Activated naive CD4-positive, alpha-beta T cell (primary cell): ENCODE data around the gene POU6F2.

Experiments
- DNase-seq, 4 experiments: peaks; one replicate each; lab custom pipeline; 2025; lab: John Stamatoyannopoulos, UW

Gene POU6F2

DNA sequence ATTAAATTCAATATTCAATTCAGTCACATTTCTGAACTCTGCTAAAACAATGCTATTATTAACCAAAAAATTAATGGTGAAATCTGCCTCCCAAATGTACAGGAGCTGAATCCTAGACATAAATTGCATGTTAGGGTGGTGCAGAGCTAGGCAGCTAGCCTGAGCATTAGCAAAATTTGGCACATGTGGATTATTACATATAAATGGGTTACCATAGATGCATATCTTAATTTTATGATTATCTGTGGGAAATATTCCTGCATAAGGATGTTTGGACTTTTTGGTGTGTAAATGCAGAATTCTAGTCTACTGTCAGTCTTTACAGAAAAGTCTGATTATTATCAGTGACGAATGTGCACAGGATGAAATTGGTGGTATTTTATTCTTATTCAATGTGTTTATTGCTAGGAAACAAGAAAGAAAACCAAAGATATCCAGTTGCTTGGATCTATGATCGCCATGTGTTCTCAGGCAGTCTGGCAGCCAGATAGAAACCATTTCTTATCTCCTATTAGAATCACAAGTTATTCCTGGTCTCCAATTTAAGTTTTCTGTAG lies 150.7 kb downstream of the POU6F2 start:
- DNase-seq, result no peak

DNA sequence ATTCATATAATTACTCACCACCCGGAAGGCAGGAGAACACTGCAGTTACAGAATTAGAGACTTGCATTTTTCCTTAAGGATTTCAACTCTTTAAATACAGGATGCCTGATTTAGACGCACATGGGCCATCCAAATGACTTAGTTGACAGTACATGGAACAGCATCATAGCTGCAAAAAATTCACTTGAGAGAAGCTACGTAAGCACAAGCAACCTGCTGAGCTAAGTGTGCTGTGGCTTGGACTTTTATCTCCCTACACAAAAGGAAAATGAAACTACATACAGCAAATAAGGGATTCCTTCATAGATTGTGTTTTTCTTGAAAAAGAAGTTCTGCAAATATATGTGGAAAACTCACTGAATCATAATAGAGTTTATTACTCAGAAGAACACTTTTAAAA lies 152.6 kb downstream of the POU6F2 start:
- DNase-seq, result no peak

DNA sequence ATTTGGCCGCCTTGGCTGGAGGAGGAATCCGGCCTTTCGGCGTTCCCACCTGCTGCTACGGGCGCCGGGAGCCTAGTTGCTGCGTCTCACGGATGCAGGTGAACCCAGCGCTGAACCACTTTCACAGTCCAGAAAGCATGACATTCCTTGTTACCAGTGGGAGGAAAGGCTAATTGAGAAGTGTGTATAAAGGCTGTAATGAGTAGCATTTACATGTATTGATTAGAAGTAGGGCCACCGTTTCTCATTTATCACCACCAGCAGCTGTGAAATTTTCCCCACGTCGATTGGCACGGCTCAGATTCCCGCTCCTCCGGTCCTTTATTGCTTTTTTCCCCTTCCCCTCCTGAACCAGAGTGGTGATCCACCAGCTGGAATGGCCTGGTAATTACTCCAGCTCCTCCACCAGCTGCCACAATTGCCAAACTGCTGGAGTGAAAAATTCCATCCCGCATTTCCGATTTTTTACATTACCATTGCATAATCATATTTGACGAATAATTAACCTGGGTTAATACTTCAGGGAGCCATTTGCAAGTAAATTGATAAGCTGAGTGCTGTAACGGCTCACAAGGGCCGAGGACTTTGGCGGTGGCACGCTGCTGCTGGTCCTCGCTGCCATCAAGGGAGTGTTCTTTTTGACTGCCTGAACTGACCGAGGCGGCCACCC lies 153.3 kb downstream of the POU6F2 start:
- no peak for DNase-seq

DNA sequence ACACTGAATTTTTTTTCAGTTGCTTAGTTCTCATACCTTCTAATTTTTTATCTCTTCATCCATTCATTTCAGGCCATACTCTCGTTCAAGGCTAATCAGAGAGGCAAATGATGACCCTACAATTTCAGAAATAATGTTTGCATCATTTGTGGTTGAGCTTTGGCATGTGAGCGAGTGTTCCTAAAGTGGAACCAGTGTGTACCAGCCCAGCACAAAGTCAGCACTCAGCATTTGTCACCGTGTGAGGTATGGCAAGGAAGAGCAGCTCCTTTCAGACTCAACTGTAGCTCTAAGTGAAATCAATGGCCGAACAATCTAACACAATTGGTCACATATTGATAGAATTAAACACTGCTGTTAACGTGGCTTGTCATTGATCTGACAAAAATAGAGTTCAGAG lies 154.6 kb downstream of the POU6F2 start:
- DNase-seq, result no peak

DNA sequence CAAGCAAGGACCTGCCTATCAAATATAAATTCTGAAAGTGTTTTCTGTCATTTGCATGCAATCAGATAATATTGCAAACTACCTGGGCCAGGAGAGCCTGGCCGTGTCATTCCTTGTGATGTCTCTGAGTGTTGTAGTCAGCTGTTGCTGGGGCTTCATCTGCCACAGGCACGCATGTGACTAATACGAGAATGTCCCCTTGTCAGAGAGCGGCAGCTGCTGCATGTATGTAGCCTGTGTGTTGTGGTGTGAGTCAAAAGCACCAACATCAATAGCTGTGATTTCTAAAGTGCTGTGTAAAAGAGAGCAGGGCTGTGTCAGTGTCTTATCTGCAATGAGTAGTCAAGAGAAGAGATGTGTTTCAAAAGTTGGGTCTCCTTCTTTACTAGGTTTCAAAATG lies 155.4 kb downstream of the POU6F2 start:
- no peak for DNase-seq

DNA sequence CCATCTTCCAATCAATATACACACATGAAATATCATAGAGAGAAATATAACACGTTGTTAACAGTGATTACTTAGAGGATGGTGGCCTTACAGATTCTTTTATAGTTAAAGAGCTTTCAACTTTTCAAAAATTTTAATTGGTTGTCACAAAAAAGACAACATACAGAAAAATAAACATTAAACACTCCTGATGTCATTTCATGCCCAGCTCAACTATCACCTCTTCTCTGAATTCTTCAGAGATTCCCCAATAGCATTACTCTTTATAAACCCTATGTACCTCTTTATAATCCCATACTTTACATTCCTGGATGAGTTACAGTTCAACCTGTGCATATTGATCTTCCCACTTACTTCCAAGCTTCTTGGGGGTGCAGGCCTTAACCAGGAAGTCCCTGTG lies 159.8 kb downstream of the POU6F2 start:
- DNase-seq, result no peak

DNA sequence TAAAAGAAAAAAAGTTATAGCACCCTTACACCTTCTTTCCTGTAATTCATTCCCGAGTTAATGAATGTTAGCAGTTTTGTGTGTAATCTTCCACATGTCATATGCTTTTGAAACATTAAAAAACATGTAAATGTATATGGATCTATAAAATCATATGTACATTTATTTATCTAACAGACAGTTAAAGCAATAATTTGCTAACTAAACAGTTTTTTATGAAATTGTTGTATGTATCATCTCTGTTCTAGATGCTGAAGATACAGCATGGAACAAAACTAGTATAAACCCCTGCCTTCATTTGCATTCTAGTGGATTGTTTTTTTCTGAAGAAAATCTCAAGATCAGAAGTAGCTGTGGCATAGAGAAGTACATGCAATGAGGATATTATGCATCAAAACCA lies 165.0 kb downstream of the POU6F2 start:
- no peak for DNase-seq

DNA sequence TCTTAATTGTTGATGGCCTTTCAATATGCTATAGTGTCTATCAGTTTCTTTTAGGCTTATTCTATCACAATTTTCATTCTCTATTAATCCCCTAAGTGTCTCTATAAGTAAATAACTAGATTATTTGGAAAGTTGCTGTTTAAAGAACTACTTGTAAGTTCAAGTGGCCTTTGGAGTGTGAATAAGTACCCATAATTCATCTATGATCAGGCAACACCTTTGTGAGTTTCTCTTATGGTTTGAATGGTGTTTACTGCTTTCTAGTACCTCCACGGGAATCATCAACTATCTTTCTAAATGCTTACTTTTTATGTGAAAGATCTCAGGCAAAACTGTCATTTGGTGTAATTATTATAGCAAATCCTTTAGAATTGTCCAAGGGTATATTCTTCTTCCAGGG lies 166.7 kb downstream of the POU6F2 start:
- no peak for DNase-seq

DNA sequence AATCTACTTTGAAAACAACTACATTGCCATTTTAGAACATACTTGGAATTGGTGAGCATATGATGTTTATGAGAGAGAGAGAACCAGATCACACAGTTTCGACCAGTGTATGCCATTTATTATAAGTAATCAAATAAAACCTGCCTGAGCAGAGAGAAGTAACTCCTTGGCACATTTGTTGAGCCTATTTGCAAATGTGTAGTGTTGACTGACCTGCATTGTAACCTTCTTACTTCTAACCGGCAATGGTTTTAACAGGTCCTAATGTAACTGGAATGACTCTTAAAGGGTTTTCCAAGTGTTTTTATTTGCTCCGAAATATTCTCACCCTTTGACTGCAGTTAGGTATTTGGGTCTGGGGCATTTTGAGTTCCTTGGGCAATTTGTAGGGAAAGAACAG lies 167.6 kb downstream of the POU6F2 start:
- DNase-seq, result no peak

DNA sequence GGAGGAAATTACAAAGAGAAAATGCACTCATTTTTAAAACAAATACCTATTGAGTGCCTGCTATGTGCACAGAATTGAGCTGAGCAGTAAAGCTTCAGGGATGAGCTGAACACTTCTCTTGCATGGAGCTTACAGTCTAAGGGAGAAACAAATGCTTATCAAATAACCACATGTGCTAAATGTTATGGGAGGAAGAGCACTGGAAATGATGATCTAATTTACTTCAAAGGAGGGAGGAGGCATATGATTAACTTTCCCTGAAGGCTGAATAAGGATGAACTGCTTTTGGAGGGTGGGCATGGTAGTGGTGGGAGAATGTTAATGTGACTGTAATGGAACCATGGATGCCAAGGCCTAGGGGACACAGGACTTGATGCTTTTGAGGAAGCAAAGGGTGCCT lies 168.2 kb downstream of the POU6F2 start:
- DNase-seq, result no peak

DNA sequence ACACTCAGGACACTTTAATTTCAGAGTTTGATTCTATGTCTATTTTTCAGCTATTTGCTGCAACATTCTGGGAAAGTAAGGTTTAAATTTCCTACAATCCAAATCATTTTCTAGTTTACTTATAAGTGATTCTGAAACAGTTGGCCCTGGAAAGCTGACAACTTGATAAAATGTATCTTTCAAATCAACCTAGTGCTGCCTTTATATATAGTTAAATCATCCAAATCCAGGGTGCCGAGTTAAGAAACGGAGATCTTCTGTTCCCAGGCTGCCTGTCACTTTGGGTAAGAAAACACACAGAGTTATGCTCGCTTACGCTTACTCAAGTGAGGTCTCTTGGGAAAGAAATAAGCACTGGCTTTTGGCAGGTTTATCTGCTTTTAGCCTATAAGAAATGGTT lies 175.0 kb downstream of the POU6F2 start:
- DNase-seq, result no peak

DNA sequence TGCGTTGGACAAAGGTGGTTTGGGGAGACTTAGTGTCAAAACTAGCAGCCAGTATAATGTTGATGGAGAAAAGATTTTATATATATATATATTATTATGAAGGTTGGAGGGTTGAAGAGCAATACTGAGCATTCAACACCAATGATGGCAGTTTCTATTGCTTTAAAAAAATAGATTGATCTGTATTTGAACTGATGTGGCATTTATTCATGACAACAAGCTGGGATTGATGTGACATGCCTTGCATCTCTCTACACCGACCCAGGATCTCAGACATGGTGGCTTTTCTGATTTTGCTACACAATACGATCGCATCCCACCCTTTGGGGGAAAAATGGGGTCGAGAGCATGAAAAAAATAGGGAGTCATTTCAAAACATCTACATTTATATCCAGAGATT lies 175.4 kb downstream of the POU6F2 start:
- DNase-seq, result no peak

DNA sequence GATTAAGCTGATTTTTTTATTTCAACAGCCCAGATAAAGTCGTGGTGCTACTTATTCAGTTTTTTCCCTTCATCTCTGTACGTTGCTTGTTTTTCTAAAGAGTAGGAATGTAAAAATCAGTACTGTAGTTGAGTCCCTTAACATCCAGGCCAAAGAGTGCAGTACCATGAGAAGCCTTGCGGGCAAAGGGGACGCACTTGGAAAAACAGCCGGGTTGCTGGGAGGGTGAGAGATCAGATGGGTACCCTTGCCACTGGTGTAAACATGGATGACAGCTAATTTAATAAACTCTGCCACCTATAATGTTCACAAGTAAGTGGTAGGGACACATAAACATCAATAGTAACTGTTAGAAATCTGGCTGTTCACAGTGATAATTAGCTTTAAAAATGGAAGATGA lies 175.9 kb downstream of the POU6F2 start:
- no peak for DNase-seq

DNA sequence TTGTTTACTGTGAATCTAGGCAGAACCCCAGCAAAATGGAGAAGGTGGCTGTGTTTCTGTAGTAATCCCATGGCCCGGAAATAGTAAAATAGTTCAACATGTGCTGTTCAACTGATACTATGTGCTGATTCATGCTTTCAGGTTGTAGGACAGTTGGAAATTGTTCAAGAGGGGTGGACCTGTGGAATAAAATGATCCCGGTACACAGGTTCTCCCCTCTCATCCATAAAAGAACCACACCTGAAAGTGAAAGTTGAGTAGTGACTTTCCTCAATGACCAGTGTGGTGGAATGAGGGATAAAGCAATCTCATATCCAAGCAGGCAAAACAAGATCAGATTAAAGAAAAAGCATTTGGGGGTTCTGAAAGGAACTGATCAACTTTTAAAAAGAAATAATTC lies 177.1 kb downstream of the POU6F2 start:
- DNase-seq, result no peak

DNA sequence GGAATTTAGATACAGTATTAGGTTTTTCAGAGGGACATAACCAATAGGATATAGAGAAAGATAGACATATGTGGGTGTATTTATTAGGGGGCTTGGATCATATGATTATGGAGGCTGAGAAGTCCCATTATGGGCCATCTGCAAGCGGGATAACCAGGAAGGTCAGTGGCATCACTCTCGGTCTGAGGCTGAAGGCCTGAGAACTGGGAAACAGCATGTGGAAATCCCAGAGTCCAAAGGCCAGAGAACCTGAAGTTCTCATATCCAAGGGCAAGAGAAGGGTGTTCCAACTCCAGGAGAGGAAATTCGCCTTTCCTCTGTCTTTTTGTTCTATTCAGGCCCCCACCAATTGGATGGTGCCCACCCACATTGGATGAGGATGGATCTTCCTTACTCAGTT lies 180.7 kb downstream of the POU6F2 start:
- no peak for DNase-seq

DNA sequence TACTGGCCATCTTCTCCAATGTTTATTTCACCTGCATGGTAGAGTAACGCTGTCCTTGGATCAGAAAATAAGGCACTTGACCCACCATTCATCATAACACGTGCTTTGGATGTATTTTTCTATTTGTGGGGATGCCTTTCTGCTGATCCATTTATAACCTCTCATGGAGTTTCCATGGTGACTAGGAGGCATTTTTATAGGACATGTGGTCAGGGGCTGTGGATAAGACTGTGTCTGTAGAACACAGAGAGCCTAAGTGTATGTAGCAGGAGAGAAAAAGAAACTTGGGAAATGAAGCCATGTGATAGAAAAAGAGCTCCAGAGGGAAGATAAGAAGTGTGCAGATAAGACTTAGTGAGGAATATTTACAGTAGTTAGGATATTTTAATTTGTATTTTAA lies 184.2 kb downstream of the POU6F2 start:
- DNase-seq, result no peak

DNA sequence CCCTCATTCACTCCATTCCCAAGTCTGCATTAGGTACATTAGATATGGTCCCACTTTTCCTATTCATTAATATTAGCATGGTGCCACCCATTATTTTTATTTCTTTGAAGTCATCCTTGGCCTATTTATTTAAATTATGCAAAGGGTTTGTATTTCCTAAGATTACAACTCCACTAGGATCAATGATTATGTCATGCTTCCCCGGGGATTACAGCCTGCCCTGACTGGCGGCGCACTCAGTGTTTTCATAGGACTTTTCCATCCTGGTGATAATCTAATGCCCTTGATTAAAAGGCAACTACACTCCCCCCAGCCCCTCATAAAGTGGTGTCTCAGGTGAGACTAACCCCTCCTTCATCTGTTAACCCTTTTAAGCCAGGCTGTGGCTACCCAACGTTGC lies 187.2 kb downstream of the POU6F2 start:
- DNase-seq, result no peak

DNA sequence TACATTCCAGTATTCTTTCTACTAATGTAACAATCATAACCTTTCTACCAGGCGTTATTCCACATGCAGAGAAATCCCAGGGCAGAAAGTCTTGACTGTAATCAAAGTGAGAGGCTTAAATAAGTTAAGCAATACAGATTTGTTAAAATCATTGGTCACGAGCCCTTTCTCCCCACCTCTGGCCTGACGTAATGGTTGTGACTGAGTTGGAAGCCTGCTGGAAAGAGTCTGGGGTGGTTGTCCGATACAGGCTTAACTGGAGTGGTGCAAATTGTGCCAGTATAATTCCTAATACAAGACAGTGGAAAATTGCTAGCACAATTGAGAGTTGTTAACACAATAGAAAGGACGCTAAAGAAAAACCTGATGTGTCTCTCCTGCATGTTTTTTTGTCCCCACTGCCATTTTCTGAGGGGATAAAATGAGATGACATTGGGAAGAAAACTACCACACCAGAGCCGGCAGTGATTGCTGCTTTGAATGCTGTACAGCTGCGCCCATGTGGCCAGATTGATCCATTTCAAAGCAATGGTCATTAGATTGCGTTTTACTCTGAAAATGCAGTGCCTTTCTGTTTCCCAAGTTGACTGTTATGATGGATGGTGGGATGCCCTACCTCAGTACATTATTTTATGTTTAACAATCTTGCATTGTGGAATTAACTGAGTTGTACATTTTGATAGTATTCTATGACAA lies 190.8 kb downstream of the POU6F2 start:
- no peak for DNase-seq

DNA sequence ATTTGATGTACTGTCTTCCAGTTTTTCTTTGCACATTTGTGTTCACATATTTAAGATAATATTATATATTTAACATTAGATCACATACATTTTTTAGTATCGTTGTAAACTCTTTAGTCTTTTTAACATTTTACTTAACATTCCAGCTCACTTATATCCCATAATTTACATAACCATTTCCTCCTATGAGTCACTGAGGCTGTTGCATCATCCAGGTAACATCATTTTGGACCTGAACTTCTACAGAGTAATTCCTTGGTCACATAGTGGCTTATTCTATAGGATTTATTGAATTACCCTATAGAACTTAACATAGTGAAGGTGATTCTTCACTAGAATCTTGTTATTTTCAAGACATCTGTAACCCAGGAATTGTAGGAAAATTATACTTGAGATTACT lies 194.4 kb downstream of the POU6F2 start:
- no peak for DNase-seq

DNA sequence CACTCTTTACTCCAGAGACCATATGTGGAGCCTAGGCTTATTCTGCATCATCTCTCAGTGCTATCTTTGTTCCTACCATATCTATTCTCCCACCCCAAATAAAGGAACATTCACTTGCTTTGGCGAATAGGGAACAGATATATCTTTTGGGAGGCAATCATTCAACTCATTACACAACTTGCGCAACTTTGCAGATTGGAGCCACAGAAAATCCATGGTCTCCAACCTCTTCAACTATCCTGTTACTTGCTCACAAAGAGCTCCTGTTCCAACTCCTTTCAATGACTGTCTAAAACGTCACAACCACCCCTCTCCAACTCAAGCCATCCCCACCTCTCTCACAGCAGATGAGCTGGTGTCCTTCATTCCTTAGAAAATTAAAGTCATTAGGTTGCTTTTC lies 203.7 kb downstream of the POU6F2 start:
- DNase-seq, result no peak

DNA sequence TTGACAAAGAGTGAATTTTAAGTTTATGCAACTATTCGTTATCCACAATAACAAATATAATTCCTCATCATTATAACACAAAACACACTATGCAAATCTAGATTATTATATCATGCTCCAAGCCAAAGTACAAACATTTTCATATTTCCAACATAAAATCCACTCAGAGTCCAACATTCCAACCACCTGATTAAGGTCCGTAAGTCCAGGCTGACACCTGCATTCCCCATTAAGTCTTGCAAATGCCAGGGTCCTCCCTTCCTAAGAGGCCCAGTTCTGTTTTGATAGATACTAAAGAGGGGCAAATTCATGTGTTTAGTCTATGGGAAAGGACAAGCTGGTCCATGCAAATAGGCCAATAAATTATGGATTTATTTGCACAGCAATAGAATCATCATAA lies 206.1 kb downstream of the POU6F2 start:
- DNase-seq, result no peak

DNA sequence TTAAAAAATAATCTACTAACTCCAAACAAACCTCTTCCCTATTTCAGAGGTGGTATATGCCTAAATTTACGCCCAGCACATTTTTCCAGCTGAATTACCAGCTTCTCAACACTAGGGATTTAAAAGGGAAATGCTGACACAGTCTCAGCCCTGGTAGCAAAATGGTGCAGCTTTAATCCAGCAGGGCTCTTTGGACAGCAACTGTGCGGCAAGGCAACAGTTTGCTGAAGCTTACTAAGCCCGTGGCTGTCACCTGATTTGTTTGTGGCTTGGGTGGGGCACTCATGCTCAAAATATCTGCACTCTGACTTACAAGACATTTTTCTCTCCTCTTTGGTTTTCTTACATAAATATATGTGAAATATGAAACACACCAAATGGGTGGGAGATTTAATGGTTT lies 206.7 kb downstream of the POU6F2 start:
- no peak for DNase-seq

DNA sequence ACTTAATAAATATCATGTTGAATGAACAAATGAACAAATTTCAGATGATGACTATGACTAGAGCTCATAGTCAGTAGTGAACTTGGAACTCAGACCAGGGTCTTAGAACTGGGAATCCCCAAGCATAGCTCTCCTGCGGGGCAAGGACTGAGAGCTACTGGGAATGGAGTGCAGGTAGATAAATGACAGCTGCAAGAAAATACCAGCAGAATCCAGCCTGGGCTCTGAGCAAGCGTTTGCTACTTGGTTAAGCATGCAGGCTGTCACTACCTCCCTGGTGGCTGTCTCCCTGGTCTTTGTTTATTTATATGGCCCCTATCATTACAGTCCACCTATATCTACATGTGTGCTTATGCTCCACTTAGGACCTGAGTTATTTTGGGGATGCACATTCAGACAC lies 208.4 kb downstream of the POU6F2 start:
- DNase-seq, result no peak

DNA sequence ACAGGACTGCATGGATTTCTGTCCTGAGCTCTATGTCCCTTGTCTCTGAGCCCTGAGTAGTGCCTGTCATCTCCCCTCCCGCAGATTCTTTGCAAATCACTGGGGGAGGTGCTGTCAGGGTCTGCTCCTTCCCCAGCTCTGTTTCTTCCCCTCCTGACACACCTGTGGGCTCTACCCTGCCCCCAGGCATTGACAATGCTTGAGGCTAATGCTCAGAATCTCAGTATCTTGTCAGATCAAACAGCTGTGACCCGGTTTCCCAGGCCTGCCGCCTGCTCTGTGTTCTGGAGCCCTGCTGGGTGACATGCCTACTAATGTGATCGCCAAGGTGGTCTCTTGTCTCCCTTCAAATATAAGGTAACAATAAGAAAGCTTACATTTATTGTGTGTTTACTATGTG lies 209.0 kb downstream of the POU6F2 start:
- DNase-seq, result no peak
